ENCODE data around the gene CCDC192. TPM values are rescaled to one million over a fixed set of nuclear protein-coding genes. Genes with fewer than 3 reads are reported as not detected.

The CCDC192 gene
- polyA plus RNA-seq, 1 donor from 2014 or later = not detected

- Histone ChIP-seq H3K4me3 (ENCODE audit: low read length) (no peak overlapping the region), H3K79me2 (replicated peaks; ENCODE audit: insufficient read depth, low read length) (no peaks in the 10 kb centered on the region), H3F3A (ENCODE audit: insufficient read depth, low read length, poor library complexity, severe bottlenecking) (no peaks in the 10 kb centered on the region), H3K4me2 (ENCODE audit: low read length) (no peak overlapping the region), H3K27me3 (ENCODE audit: insufficient read depth, low read depth, low read length) (no peaks in the 10 kb centered on the region), H3K27ac (ENCODE audit: low read length) (no peak overlapping the region), H3K36me3 (ENCODE audit: insufficient read depth, low read length) (no peaks in the 10 kb centered on the region), H3K9me2 (ENCODE audit: insufficient read depth, low read length) (no peaks in the 10 kb centered on the region), H4K20me1 (ENCODE audit: insufficient read depth) (no peaks in the 10 kb centered on the region), H3K9ac (ENCODE audit: low read length) (no peak overlapping the region), H3K9me3 (ENCODE audit: low read length) (no peaks in the 10 kb centered on the region), H2AFZ (ENCODE audit: low read depth, low read length) (no peak overlapping the region)
- TF ChIP-seq POLR2AphosphoS5 (IDR thresholded peaks at IDR 0.05) = no peak
- TF ChIP-seq REST (IDR thresholded peaks at IDR 0.05; ENCODE audit: borderline replicate concordance) = no peak
- no peak for TF ChIP-seq TAF1 (IDR thresholded peaks at IDR 0.05; ENCODE audit: low read depth)
- TF ChIP-seq MXI1 (conservative IDR thresholded peaks at IDR 0.05; ENCODE audit: poor library complexity, severe bottlenecking) = no peak
- no peak for TF ChIP-seq RAD21 (conservative IDR thresholded peaks at IDR 0.05)
- TF ChIP-seq EZH2 (IDR thresholded peaks at IDR 0.05; ENCODE audit: borderline replicate concordance, insufficient read depth, low read length, poor library complexity, severe bottlenecking) = no peak
- no peak for TF ChIP-seq EP300 (conservative IDR thresholded peaks at IDR 0.05; ENCODE audit: poor library complexity, severe bottlenecking)
- TF ChIP-seq, protein P1, sequence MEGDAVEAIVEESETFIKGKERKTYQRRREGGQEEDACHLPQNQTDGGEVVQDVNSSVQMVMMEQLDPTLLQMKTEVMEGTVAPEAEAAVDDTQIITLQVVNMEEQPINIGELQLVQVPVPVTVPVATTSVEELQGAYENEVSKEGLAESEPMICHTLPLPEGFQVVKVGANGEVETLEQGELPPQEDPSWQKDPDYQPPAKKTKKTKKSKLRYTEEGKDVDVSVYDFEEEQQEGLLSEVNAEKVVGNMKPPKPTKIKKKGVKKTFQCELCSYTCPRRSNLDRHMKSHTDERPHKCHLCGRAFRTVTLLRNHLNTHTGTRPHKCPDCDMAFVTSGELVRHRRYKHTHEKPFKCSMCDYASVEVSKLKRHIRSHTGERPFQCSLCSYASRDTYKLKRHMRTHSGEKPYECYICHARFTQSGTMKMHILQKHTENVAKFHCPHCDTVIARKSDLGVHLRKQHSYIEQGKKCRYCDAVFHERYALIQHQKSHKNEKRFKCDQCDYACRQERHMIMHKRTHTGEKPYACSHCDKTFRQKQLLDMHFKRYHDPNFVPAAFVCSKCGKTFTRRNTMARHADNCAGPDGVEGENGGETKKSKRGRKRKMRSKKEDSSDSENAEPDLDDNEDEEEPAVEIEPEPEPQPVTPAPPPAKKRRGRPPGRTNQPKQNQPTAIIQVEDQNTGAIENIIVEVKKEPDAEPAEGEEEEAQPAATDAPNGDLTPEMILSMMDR (IDR thresholded peaks at IDR 0.05; ENCODE audit: poor library complexity, severe bottlenecking) = no peak
- no peak for TF ChIP-seq SMC3 (conservative IDR thresholded peaks at IDR 0.05; ENCODE audit: poor library complexity)
Observed at GRCh38 chr5:127907907-127908306, 204.7 kb downstream of the CCDC192 start.

DNA sequence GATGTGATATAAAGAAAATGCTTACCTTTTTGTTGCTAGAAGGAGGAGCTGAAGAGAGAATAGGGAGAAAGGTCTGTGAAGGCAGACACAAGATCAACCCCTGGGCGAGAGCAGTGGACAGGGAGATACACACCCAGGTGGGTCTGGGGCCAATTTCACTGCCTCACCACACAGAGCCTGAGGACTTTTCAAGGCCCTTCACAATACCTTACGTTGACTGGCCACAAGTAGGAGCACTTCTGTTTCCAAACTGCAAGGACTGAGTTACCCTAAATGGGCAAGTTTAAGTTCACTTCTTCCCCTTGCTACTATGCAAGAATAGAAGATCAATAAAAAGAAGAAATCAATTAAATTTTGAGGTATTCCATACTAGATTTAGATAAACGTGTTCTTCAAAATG lies 205.9 kb downstream of the CCDC192 start:
- no peaks in the 10 kb centered on the region for H3K27me3 ChIP-seq (ENCODE audit: insufficient read depth, low read depth, low read length)
- no peak overlapping the region for H2AFZ ChIP-seq (ENCODE audit: low read depth, low read length)
- no peaks in the 10 kb centered on the region for H3K79me2 ChIP-seq (replicated peaks; ENCODE audit: insufficient read depth, low read length)
- TF ChIP-seq SMC3 (conservative IDR thresholded peaks at IDR 0.05; ENCODE audit: poor library complexity) (no peak), MXI1 (conservative IDR thresholded peaks at IDR 0.05; ENCODE audit: poor library complexity, severe bottlenecking) (no peak), RAD21 (conservative IDR thresholded peaks at IDR 0.05) (no peak), REST (IDR thresholded peaks at IDR 0.05; ENCODE audit: borderline replicate concordance) (no peak), EZH2 (IDR thresholded peaks at IDR 0.05; ENCODE audit: borderline replicate concordance, insufficient read depth, low read length, poor library complexity, severe bottlenecking) (no peak), EP300 (conservative IDR thresholded peaks at IDR 0.05; ENCODE audit: poor library complexity, severe bottlenecking) (no peak), POLR2AphosphoS5 (IDR thresholded peaks at IDR 0.05) (no peak), TAF1 (IDR thresholded peaks at IDR 0.05; ENCODE audit: low read depth) (no peak)
- TF ChIP-seq, protein P1 (IDR thresholded peaks at IDR 0.05; ENCODE audit: poor library complexity, severe bottlenecking) = no peak
- H3K4me3 ChIP-seq (ENCODE audit: low read length) = no peak overlapping the region
- H3K9me3 ChIP-seq (ENCODE audit: low read length) = no peaks in the 10 kb centered on the region
- no peak overlapping the region for H3K4me2 ChIP-seq (ENCODE audit: low read length)
- H3K9me2 ChIP-seq (ENCODE audit: insufficient read depth, low read length) = no peaks in the 10 kb centered on the region
- H3K27ac ChIP-seq (ENCODE audit: low read length) = no peak overlapping the region
- H3K9ac ChIP-seq (ENCODE audit: low read length) = no peak overlapping the region
- H3K36me3 ChIP-seq (ENCODE audit: insufficient read depth, low read length) = no peaks in the 10 kb centered on the region
- no peaks in the 10 kb centered on the region for H4K20me1 ChIP-seq (ENCODE audit: insufficient read depth)
- H3F3A ChIP-seq (ENCODE audit: insufficient read depth, low read length, poor library complexity, severe bottlenecking) = no peaks in the 10 kb centered on the region

Measured in neural cell (in vitro differentiated cells).